Body of pancreas (tissue), 4 donors: ENCODE measurements around the gene TAAR1.

Source experiments
- CTCF ChIP-seq, 7 experiments: fragments of 450-650 bp in 4 of 7; fragments of 200-600 bp in 3 of 7; sonication (generic) in 3 of 7; IDR thresholded peaks; one replicate each; pipeline ENCODE4 v1.5.1; 2016 to 2019; ENCODE audit warnings: antibody characterized with exemption in 7 of 7
- POLR2A ChIP-seq, 3 donors: fragments of 450-650 bp; IDR thresholded peaks; one replicate each; pipeline ENCODE4 v1.6.1; 2016; ENCODE audit warnings: antibody characterized with exemption in 3 of 3, mild to moderate bottlenecking in 2 of 3

- TF ChIP-seq POLR2A (IDR thresholded peaks at IDR 0.05) (no peak), CTCF (IDR thresholded peaks at IDR 0.05) (no peak)
Observed at GRCh38 chr6:132650429-132650828, 8.6 kb downstream of the TAAR1 start.
